Hematopoietic multipotent progenitor cell (in vitro differentiated cells): Measurements from ENCODE around the gene SH3BP5. TPM values are rescaled to one million over a fixed set of nuclear protein-coding genes. Genes with fewer than 3 reads are reported as not detected.
"Not testable (repeated sequence)": the region's sequence is repeated elsewhere in the genome, so short reads cannot be mapped to it uniquely, and the experiment has no call there.

ENCODE experiments used
- DNase-seq, 3 donors: peaks; one replicate each; pipeline ENCODE4 v3.0.0-alpha.2; 2011 to 2015; ENCODE audit warnings: low read depth in 2 of 3, low spot score in 2 of 3
- total RNA-seq: library from RNA; depleted of rRNA; stranded (reverse); fragments of >200 nt; gene quantifications from one replicate; pipeline ENCODE4 v1.2.3, GENCODE V29; 2012

Gene SH3BP5, protein sequence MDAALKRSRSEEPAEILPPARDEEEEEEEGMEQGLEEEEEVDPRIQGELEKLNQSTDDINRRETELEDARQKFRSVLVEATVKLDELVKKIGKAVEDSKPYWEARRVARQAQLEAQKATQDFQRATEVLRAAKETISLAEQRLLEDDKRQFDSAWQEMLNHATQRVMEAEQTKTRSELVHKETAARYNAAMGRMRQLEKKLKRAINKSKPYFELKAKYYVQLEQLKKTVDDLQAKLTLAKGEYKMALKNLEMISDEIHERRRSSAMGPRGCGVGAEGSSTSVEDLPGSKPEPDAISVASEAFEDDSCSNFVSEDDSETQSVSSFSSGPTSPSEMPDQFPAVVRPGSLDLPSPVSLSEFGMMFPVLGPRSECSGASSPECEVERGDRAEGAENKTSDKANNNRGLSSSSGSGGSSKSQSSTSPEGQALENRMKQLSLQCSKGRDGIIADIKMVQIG
- 4.6 TPM for total RNA-seq

DNA sequence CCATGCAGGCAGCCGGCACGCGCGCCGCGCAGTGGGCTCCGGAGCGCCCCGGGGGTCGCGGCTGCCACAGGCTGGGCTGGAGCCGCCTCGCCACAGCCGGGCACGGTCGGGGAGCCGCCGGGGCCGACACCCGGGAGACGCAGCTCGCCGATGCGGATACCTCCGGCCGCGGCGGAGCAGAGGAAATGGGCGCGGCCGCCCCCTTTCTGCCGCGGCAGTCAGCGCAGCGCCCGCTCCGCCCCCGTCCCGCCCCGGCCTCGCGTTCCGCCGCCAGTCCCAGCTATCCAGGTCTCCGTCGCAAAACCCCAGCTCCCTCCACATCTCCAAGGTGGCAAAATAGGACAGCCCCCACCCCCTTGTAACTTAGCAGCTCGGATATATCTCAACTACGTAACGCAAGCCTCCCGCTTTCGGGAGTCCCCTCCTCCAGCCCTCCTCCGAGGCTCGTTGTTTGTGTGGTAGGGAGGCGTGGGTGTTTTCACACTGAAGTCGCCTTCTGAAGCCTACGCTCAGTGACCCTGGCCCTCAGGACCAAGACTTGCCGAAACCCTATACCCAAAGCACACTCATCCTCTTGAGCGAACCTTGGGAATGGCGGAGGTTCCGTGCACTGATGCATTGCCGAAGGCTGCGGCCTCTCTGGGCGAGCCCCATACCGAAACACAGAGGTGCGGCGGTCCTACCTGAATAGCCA, at the start of gene SH3BP5:
TSS of gene SH3BP5 (minus strand) at position 182 of the 694 bp plus-strand sequence. CDS start at position 4, 178 bp downstream.
- peak; percentile 46 to 65 (median 63) for DNase-seq

DNA sequence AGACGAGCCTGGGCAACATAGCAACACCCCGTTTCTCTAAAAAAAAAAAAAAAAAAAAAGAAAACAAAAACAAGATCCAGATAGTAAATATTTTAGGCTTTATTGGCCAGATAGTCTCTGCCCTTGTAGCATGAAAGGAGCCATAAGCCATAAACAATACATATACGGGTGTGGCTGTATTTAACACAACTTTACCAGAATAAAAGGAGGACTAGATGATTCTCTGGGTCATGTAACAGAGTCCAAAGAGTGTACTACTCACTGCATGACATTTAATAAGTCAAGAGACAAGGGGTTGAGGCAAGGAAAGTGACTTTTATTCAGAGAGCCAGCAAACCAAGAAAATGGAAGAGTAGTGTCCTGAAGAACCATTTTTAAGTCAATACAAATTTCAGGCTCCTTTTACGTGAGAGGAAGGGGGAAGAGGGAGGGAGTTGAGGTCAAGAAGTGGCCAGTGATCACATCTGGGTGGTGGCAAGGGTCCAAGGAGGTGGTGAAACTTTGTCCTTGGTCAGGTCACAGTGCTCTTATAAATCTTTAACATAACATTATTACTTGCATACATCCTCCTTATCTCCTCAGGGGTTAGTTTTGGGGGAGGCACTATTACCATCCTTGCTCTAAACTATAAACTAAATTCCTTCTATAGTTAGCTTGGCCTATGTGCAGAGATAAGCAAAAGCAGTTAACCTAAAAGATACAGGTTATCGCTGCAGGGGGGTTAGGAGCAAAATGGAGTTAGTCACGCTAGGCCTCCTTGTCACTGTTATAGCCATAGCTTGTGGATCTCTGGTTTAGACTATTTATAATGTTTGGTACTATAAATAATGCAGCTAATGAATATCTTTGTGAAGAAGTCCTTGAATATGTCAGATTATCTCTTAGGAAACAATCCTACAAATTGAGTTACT, 48.8 kb upstream of the SH3BP5 start:
- no peak for DNase-seq

DNA sequence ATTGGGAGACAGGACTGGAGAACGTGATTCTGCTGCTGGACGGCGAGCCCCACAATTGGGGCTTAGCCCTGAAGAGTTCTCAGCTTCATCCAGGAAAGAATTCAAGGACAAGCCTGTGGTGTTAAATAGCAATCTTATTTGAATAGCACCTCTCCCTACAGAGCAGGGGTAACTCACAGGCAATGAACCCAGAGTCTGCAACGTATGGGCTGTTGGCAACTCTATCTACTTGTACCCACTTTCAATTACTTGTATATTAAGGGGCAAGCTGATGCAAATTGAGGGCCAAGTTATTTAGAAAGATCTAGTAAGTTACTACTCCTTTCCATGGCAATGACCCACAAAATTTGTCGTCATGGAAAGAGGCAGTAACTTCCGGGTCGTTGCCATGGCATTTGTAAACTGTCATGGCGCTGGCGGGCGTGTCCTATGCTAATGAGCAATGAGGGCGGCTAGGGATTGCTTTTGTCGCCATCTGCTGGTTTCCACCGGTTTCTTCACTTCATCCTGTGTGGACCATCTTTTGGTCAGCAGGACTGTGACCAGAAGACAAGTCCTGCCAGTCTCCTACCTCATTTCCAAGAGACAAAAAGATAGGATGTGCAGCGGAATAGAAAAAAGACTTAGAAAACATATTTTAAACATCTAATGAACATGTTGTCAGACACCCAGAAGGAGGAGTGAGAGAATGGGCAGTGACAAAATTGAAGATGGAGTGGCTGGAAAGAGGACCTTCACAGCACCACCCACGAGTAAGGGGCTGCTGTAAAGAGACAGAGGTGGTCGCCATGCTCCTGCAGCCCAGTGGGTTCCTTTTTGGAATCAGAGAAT, 45.8 kb upstream of the SH3BP5 start:
- peak; percentile 82 to 98 (median 94) for DNase-seq

DNA sequence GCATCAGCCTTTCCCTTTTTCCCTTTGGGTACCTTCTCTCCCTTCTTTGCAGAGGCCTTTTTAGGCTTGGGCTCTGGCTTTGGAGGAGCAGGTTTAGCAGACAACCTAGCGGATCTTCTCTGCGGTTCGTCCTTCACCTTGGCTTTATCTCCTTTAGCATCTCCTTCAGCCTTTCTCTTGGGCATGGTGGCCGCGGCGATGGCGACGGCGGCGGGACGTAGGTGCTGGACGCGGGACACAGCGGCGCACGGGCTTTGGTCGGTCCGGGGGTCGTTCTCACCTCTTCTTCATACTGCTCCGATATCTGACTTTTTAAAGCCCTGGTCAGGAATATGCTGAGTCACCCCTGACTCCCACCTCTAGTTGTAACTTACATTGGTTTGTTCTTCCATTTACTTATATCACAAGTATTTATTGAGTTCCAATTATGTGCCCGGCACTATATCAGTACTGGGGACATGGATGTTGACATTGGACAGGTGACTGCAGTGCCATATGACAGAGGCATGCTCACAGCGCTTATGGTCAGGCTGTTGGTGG, 43.1 kb upstream of the SH3BP5 start:
- no peak for DNase-seq

DNA sequence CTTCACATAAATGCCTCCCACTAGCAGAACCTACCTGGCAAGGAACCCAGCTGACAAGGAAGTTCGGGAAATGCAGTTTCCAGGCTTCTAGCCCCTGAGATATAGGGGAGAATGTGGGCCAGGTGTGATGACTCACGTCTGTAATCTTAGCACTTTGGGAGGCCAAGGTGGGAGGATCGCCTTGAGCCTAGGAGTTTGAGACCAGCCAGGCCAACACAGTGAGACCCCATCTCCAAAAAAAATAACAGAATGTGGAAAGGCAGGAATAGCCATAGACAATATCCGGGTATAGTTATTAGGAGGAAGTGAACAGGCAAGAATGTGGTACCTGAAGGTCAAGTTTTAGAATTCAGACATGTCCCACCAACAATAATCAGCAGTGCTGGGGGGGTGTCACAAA, 40.5 kb upstream of the SH3BP5 start:
- DNase-seq, result no peak

DNA sequence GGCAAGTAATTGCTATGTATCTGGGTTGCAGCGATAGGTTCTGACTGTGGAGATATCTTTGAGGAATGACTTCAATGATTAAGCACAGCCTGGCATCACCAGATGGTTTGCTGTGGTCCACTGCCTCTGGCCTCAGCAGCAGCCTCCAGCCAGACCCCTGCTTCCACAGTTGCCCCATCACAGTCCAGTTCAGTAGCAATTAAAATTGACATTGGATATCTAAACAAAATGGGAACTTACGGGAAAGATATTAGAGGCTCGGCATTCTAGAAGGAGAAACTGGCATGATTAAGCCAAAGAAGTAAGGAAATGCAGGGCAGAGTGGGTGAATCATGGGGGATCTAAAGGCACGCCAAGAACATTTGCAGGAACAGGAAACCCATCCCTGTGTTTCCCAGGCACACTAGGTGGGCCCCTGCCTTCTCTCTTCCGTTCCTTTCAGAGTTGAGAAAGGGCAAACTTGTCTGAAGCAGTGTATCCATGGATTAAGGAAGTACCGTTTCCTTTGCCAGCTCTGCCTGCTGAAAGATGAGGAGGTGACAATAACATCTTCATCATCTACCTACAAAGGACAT, 36.3 kb upstream of the SH3BP5 start:
- DNase-seq, result no peak

DNA sequence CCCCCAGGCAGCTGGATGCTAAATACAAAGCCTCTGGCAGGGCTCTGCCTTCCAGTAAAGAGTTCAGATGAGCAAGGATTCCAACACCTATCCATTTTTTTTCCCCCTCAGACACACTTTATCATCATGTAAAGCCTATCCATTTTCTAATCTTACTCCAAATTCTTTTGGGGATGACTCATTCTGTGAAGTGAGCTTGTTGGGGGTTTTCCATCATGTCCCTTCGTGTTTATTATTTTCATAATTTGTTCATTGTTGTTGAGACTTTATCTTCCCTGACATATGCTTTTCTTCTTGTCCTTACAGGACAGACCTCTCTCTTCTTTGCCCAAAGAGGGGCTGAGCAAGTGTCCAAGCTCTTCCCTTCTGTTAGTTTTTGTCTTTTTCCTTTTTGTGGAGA, 34.7 kb upstream of the SH3BP5 start:
- no peak for DNase-seq

DNA sequence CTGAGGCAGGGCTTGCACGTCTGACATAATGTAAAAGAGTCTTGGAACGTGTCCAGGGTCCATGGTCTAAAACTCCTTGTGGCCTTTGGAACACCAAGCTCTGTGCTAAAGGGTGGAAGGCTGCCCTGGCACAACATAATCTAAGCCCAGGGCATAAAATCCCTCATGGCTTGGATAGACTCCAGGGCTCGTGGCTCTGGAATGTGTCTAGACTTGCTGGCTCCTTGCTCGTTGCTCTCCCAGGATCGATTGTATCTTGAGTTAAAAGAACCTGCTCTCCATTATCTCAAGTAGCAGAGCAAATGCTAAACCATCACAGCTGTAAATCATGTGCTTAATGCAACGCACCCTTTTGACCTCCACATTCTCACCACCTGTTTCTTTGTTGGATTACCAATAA, 31.7 kb upstream of the SH3BP5 start:
- DNase-seq, result not testable (repeated sequence)

DNA sequence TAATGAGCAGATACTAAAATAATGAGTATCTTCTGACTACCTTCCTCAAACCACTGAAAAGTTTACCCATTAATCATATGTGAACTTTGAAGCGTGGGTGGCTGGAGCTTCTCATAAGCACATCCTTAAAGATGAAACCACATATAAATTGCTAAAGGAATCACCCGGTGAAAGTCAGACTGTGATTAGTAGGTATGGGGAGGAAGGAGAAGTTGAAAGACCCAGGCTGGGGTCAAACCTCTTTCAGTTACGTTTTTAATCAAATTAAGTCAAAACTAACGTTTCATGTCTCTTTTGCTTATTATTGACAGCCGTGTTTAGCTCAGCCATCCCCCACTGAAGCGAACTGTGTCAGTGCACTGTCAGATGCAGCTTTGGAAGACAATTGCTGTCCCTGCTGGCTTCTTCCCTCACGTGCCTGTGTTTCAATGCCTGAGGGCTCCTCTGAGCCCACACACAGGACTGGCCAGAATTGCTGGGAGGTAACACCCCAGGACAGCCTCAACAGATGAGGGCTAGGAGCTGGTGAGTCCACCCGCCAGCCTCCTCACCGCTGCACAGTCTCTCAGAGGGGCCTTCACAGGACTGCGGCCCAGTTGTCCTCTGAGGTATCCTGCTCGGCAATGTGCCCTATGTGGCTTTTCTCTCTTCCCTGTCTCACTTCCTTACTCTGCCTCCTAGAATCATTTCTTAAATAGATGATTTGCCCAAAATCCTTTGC, 29.3 kb upstream of the SH3BP5 start:
- peak in 1 of 3 donors; percentile 40 for DNase-seq

DNA sequence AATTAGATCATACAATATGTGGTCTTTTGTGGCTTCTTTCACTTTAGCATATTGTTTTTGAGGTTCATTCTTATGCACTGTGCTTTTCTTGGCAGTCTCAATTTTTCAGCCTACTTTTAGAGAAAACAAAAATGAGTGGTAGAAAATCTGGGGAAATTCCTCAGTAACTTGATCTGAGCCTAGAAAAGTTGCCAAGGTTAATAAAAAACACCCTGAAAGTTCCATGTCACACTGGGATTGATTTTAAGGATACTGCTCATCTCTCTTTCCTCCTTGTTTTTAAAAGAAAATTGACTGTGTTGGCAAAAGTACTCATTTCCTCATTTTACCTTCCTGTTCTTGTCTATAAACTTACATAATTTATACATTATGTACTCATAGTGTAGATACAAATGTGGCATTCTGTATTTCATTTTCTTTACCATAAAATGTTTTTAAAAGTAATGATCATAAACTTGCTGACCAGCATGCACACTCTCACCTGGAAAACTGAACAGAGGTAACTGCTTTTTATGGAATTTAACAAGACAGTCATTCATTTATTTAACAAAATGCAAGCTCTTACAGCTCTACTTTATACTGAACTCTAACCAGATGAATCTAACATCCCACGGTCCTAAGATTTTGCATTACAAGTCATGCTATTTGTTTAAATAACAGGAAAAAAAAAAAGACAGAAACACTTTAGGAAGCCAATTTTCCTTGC, 28.6 kb upstream of the SH3BP5 start:
- no peak for DNase-seq

DNA sequence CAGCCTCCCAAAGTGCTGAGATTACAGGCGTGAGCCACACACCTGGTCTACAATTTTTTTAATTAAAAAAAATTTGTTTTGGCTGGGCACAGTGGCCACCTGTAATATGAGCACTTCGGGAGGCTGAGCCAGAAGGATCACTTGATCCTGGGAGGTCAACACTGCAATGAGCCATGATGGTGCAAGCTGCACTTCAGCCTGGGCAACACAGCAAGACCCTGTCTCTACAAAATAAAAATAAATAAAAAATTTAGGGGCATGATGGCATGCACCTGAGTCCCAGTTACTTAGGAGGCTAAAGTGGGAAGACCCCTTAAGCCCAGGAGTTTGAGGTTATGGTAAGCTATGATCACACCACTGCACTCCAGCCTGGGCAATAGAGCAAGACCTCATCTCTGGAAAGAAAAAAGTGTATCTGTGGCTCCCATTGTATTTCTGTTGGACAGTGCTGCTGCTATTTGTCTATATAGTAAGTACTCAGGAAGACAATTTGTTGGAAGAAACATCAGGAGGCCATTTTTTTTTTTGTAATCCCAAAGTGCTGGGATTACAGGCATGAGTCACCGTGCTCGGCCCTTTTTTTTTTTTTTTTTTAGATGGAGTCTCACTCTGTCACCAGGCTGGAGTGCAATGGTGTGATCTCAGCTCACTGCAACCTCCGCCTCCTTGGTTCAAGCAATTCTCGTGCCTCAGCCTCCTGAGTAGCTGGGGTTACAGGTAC, 27.5 kb upstream of the SH3BP5 start:
- DNase-seq, result no peak

DNA sequence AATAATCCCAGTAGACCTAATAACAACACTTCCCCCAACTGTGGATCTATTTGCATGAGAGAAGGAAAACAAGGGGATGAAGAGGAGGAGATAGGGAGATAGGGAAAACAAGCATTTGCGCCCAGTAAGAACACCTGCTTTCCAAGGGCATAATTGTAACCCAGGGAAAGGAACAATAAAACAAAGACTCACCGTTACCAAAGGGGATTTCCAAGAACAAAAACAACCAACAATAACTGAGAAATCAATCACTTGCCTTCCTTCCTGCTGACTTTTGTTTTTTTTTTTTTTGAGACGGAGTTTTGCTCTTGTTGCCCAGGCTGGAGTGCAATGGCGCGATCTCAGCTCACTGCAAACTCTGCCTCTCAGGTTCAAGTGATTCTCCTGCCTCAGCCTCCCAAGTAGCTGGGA, 24.3 kb upstream of the SH3BP5 start:
- DNase-seq, result peak in 1 of 3 donors; percentile 53

DNA sequence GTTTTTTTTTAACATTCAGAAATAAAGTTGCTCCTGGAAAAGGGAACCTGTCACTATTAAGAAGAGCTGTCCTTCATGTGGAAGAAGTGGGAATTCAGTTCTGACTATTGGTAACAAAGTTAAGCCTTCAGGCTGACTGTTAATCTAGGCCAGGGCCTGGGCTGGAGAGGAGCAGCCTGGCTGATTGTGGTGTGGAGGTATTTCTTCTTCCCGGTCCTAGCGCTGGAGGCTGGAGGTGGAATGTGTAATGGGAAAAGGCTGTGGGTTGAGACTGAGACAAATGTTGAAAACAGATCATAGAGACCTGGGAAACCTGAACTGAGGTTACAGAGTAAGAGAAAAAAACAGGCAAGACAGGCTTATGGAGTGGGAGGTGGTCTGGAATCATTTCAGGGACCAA, 23.8 kb upstream of the SH3BP5 start:
- no peak for DNase-seq

DNA sequence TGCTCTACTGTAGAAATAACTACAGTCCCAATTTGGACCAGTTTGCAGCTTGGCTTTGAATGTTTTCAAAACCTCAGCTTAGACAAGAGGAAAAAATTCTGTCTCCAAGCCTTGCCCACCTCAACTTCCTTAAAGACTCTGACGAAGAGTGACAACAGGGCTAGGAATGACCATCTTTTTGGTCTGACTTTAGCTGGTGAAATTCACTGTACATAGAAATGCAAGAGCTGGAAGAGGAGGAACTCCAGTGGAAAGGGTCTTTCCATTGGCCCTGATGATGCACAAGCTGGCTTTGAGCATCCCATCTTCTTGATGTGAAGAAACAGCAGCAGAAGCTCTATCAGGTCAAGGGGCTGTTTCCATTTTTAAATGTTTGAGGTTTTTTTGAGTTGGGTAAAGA, 22.7 kb upstream of the SH3BP5 start:
- no peak for DNase-seq

DNA sequence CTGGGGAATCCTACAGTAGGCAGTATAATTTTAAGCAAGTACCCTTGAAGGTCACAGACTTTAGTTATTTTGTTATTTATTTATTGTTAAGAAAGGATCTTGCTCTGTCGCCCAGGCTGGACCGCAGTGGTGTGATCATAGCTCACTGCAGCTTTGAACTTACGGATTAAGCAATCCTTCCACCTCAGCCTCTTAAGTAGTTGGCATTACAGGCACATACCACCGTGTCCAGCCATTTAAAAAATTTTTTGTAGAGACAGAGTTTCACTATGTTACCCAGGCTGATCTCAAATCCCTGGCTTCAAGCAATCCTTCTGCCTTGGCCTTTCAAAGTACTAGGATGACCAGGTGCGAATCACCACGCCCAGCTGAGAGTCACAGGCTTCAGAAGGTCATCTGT, 22.1 kb upstream of the SH3BP5 start:
- no peak for DNase-seq

DNA sequence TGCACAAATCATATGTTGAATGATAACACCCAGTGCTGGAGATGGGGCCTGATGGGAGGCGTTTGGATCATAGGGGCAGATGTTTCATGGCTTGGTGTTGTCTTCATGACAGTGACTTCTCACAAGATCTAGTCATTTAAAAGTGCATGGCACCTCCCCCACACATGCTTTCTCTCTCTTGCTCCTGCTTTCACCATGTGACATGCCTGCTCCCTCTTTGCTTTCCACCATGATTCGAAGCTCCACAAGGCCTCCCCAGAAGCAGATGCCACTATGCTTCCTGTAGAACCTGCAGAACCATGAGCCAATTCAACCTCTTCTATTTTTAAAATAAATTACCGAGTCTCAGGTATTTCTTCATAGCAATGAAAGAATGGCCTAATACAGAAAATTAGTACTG, 17.8 kb upstream of the SH3BP5 start:
- DNase-seq, result no peak

DNA sequence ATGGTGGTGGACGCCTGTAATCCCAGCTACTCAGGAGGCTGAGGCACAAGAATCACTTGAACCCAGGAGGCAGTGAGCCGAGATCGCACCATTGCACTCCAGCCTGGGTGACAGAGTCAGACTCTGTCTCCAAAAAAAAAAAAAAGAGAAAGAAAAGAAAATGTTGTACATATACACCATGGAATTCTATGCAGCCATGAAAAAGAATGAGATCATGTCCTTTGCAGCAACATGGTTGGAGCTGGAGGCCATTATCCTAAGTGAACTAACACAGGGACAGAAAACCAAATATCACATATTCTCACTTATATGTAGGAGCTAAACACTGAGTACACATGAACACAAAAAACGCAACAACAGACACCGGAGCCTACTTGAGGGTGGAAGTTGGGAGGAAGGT, 17.1 kb upstream of the SH3BP5 start:
- not testable (repeated sequence) for DNase-seq

DNA sequence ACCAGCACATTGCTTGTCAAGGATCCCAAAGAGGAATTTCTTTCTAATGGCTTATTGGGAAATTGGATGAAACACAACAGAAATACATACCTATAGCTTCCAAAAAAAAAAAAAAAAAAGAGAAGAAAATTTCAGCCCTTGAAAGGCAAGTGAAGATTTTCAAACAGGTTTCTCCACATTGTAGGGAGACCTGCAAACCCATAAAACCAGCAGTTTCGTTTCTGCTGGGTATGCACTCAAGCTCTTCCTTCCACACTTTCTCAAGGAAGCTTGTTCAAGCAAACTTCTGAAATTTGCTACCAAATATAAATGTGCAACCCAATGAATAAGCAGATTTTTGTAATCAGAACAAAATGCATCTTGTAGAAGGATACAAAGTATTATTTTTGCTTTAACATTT, 15.9 kb upstream of the SH3BP5 start:
- DNase-seq, result no peak
